Measurements from ENCODE around the gene SMIM29.
"Not testable (repeated sequence)": the region's sequence is repeated elsewhere in the genome, so short reads cannot be mapped to it uniquely, and the experiment has no call there.

SMIM29 gene
- total RNA-seq: 4.4 to 23.3 (median 16.6) reads per million in 3 experiments

DNA sequence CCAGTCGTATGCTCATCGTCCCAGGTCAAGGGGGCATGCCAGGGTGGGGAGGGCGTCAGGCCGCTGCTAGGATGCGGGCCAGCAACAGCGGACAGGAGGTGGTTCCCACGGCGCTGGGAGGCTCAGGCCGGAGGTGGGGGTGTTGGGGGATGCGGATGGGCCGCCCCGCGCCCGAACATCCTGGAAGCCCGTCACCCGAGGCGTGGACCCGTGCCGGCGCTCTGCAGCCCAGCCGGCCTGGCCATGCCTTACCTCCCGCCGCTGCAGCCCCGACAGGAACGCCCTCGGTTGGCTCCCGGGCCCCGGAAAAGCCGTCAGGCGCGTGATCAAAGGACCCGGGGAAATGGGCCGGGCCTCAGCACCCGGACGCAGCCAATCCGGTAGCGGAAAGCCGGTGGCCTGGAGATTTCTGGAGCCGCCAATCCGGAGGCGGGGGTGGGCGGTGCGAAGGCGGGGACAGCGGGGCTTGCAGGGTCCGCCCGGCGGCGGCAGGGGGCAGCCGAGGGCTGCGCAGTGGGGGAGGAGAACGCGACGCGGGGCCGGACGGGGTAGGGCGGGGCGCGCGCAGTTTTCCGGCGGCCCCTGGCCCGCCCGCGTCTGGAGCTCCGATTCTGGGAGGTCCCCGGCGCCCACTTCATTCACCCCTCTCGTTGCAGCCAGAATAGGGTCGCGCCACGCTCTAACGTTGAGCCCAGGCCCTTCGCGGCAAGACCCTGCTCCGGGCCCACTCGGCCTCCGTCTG lies at the start of gene SMIM29:
Gene SMIM29 (minus strand): TSS at position 280 of the 742 bp plus-strand sequence. CDS start 1,215 bp downstream, outside the sequence.
- DNase-seq: peak; percentile 97

GRCh38 chr6:34295721-34296120 lies 46.9 kb upstream of the SMIM29 start:
- DNase-seq: no peak

DNA sequence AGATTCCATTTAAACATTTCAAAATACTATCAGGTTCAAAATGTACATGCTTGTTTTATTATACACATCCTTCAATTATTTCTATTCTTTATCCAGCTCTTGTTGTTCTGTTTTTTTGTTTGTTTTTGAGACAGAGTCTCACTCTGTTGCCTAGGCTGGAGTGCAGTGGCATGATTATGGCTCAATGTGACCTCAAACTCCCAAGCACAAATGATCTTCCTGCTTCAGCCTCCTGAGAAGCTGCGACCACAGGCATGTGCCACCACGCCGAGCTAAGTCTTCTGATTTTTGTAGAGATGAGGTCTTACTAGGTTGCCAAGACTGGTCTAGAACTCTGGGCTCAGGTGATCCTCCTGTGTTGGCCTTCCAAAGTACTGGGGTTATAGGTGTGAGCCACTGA lies 44.1 kb upstream of the SMIM29 start:
- DNase-seq: no peak

- no peak for DNase-seq
Measured at GRCh38 chr6:34289137-34289536, 40.3 kb upstream of the SMIM29 start.

GRCh38 chr6:34288581-34288980 lies 39.8 kb upstream of the SMIM29 start:
- no peak for DNase-seq

DNA sequence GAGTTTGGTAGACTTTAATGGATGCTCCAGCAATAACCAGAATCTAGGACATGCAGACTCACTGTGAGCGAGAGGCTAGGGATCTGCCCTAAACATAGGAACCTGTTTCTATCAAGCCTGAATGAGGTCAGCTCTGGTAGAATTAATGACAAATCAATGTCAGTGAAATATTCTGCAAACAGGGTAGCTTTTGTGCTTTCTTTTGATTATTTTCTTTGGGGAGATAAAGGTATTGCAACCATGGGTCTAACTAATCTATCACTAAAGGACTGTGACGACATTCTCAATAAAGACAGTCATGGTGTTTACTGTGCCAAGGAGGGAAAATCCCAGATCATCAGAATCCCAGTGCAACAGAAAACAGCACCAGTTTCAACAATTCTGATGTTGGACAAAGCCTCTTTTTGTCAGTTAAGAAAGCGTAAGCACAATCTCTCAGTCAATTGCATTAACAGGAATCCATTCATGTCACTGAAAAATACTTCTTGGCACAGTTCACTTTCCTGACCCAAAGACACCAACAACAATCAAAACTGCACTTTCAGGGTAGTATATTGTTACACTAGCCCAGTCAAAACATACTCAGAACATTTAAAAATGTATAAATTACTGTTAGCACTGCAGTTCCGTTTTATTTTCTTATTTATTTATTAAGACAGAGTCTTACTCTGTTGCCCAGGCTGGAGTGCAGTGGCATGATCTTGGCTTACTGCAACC lies 36.8 kb upstream of the SMIM29 start:
- DNase-seq: no peak

DNA sequence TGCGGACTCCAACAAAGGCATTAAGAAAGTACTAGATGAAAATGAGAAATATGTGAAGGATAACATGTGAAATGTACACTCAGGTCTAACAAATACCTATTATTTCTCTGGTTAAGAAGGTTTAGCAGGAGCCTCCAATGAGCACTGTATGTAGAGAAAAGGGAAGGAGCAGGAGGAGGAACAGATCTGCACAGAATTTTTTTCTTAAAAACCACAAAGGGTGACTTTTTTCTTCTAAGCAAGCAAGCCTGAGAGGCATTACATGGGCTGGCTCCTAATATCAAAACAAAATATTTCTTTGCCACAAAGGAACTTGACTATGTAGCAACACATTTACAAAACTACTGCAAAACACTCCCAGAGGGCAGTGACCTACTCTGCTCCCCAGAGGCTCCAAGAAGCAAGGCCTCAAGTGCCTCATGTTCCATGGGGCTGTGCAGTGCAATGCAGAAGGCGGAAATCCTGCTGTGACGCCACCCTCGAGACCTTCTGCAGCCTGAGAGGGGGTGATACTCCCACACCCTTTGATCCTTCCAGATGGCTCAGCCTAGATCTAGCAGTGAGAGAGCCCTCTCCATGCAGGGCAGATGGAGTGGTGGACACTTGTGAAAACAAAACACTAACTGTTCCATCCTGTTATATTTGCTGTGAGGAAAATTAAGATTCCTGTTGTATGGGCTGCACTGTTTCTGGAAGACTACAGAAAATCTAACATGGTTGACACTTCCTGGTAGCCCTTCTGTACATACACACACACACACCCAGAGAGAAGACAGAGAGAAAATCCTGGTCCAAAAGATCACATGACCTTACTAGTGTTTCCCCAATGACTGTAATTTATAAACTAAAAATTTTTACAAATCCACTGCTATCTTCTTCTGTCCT lies 36.0 kb upstream of the SMIM29 start:
- DNase-seq: no peak

- DNase-seq: no peak
Measured at GRCh38 chr6:34281702-34282334, 33.0 kb upstream of the SMIM29 start.

DNA sequence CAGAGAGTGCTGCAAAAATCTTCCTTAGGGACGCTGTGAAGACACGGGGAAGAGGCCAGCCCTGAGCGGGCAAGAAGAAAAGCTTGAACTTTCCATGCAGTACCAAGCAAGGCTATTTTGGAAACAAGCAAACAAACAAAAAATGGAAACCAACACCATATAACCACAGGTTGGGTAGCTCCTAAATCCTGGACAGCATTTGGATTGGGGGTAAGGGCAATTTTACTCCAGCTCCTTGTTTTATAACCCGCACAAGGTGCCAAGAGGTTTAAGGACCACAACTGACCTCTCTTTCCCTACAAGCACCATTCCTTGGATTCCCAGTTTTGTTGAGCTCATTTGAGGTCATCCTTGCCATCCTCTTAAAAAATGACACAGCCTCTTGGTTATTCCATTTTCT lies 31.4 kb upstream of the SMIM29 start:
- DNase-seq: no peak

- DNase-seq: no peak
Measured at GRCh38 chr6:34278833-34279232, 30.0 kb upstream of the SMIM29 start.

- no peak for DNase-seq
Measured at GRCh38 chr6:34277763-34278112, 28.9 kb upstream of the SMIM29 start.

- no peak for DNase-seq
Measured at GRCh38 chr6:34276881-34277762, 28.3 kb upstream of the SMIM29 start.

GRCh38 chr6:34276191-34276590 lies 27.4 kb upstream of the SMIM29 start:
- no peak for DNase-seq

- no peak for DNase-seq
Measured at GRCh38 chr6:34275128-34275804, 26.5 kb upstream of the SMIM29 start.

DNA sequence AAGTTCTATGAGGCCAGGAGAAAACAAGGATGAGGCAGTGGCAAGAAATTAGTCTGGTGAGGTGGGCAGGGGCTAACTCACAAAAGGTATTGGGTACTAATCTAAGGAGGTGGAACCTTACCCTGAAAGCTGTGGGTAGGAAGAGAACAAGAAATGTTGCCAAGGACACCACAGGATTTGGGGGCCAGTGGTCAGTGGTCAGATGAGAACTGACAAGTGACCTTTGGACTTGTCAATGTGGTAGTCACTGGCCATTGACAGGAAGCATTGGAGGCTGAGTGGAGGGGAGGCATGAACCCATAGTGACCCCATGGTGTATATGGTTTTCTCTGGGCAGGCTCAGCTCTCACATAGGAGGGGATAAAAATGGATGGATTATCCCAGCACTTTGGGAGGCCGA lies 25.3 kb upstream of the SMIM29 start:
- no peak for DNase-seq

- no peak for DNase-seq
Measured at GRCh38 chr6:34273242-34273805, 24.5 kb upstream of the SMIM29 start.

DNA sequence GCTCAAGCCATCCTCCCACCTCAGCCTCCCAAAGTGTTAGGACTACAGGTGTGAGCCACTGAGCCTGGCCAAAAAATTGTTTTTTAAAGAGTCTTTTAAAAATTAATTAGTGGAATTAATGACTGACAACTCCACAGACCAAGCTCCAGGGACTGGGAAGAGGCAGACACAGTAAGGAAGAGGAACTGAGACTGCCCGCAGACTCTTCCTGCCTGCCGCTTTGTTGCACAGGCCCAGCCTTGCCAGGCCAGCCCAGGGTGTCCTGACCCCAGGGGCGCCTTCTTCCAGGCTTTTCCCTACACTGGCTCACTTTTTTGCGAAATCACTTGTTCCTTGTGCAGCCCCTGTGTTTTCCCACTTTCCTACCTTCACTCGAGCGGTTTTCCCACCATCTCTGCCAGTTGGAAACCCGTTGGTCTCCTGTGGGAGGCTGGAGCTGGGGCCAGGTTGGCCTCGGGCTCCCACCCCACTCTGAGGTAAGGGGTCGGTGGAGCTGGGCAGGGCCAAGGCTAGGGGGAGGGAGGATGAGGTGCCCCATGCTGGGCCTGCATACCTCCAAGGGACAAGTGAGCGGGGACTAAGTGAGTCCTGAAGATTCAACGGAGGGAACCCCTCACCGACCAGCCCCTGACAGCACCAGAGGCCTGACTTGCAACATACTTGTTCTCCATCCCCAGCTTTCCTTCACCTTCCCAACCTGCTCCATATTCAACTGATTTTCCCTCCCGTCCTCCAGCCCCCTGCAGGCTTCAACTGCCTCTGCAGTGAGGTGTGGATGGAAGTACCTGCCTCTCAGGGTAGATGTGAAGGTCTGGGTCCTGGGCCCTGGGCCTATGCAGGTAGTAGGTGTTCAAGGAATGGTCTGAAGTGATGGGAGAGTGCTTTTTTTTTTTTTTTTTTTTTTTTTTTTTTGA lies 23.5 kb upstream of the SMIM29 start:
- no peak for DNase-seq

DNA sequence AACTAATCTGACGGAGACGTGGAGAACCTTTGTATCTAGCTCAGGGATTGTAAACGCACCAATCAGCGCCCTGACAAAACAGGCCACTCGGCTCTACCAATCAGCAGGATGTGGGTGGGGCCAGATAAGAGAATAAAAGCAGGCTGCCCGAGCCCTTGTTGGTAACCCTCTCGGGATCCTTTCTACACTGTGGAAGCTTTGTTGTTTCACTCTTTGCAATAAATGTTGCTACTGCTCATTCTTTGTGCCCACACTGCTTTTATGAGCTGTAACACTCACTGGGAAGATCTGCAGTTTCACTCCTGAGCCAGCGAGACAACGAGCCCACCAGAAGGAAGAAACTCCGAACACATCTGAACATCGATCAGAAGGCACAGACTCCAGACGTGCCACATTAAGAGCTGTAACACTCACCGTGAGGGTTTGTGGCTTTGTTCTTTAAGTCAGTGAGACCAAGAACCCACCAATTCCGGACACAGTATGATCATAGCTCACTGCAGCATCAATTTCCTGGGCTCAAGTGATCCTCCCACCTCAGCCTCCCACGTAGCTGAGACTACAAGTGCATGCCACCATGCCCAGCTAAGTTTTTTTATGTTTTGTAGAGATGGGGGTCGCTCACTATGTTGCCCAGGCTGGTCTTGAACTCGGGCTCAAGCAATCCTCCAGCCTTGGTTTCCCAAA lies 21.0 kb upstream of the SMIM29 start:
- not testable (repeated sequence) for DNase-seq

DNA sequence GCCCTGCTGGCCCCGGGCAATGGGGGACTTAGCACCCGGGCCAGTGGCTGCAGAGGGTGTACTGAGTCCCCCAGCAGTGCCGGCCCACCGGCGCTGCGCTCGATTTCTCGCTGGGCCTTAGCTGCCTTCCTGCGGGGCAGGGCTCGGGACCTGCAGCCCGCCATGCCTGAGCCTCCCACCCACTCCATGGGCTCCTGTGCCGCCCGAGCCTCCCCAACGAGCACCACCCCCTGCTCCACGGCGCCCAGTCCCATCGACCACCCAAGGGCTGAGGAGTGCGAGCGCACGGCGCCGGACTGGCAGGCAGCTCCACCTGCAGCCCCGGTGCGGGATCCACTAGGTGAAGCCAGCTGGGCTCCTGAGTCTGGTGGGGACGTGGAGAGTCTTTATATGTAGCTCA lies 20.3 kb upstream of the SMIM29 start:
- not testable (repeated sequence) for DNase-seq

Measured in central memory CD4-positive, alpha-beta T cell (primary cell).